GM19239 (cell line): ENCODE data around the gene CPXM2.
A peak's percentile ranks its signal among the peaks of the same experiment; 100 is the strongest.

Experiments
- DNase-seq: peaks from one replicate; pipeline ENCODE4 v3.0.0; 2011; ENCODE audit warnings: low spot score; ENCODE audit not compliant: insufficient read length
- FAIRE-seq: peaks from 2 replicates; lab custom pipeline; 2011; peaks lifted over from hg19 to GRCh38; lab: Jason Lieb, UNC

Gene CPXM2

DNA sequence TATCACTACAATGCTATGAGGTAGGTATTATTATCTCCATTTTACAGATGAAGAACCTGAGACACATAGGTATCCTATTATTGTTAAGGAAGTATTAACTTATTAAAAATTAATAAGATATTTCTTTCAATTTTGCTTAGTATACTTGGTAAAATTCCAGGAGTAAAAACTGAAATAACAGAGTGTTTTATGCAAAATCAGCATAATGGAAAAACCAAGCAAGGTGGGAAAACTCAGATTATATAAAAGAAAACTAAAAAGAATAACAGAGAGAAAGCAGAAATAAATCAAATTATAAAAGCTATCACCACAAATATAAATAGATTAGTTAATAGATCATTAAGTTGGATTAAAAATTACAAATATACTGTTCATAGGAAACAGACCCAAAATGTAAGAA, 82.0 kb downstream of the CPXM2 start:
- no peak for FAIRE-seq
- DNase-seq = no peak

DNA sequence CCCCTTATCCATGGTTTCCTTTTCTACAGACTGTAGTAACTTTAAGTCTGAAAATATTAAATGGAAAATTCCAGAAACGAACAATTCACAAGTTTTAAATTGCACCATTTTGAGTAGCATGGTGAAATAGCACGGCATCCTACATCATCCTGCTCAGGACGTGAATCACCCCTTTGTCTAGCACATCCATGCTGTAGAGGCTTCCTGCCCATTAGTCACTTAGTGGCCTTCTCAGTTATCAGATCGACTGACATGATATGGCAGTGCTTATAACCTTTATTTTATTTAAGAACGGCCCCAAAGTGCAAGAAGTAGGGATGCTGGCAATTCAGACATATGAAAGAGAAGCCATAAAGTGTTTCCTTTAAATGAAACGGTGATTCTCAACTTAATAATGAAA, 82.7 kb downstream of the CPXM2 start:
- FAIRE-seq (no peak), DNase-seq (no peak)

DNA sequence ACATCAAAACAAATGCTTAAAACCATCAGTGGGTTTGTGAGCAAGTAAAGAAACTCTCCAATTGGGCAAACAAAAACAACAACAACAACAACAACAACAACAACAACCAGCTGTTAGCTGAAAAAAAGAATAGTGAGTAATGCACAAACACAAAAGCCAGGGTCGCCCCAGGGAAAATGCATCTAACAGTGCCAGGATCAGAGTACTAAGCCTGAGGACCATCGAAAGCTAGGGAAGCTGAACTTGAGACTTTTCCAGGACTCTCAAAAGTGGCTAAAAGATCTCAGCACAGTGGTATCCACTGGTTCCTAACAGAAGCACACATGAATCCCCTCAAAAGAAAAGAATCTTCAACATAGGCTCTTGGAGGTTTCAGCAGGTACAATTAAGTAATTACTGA, 83.3 kb downstream of the CPXM2 start:
- FAIRE-seq = no peak

DNA sequence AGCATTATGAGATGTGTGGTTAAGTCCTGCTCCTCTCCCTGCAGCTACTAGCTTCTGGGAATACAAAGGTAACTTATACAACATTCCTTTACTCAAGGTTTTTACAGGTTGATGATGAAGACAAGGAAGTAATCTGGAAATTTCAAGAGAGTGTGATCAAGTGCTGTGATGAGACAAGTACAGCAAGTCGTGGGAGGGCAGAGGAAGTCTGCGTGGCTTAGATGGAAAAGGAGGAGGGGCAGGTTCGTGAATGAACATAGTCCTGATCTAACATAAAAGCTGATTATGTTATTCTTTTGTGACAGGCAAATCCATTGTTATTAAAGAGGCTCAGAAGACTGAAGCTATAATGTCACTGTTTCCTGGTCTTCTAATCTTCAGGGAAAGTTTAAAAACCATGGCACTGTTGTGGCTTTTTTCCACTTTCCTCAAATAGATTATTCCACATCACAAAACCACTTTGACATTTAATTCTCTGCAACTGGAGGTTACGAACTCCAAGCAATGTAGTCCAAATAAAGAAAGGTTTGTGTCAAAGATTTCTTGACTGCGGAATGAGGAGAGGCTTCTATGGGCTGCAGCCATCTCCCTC, 84.1 kb downstream of the CPXM2 start:
- peak; percentile 45 for FAIRE-seq
- DNase-seq = no peak

More for the DNA sequence above, 83.3 kb downstream of the CPXM2 start:
- no peak for DNase-seq

- DNase-seq = no peak
- no peak for FAIRE-seq
These were observed 86.9 kb downstream of the CPXM2 start for GRCh38 chr10:123804716-123805115.

DNA sequence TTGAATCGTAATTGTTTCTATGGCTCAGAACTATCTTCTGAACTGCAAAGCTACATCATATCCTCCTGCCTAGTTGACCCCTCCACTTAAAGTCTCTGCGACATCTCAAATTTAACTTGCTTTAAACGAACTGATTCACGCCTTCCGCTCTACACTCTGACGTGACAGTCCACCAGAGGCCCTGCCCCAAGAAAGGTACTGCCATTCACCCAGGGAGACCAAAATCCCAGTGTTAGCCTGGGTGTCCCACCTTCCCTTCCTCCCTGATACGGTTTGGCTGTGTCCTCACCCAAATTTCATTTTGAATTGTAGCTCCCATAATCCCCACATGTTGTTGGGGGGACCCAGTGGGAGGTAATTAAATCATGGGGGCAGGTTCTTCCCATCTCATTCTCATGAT, 90.8 kb downstream of the CPXM2 start:
- no peak for FAIRE-seq
- no peak for DNase-seq

GRCh38 chr10:123800289-123800688, 91.3 kb downstream of the CPXM2 start:
- DNase-seq (no peak), FAIRE-seq (no peak)

- FAIRE-seq = no peak
These were observed 92.8 kb downstream of the CPXM2 start for GRCh38 chr10:123798856-123799255.

GRCh38 chr10:123797813-123798212, 93.8 kb downstream of the CPXM2 start:
- DNase-seq (no peak), FAIRE-seq (no peak)

More at GRCh38 chr10:123798856-123799255, 92.8 kb downstream of the CPXM2 start:
- DNase-seq = no peak

- DNase-seq = no peak
- no peak for FAIRE-seq
These were observed 94.9 kb downstream of the CPXM2 start for GRCh38 chr10:123796736-123797135.

- DNase-seq (no peak), FAIRE-seq (no peak)
These were observed 95.6 kb downstream of the CPXM2 start for GRCh38 chr10:123795846-123796590.

DNA sequence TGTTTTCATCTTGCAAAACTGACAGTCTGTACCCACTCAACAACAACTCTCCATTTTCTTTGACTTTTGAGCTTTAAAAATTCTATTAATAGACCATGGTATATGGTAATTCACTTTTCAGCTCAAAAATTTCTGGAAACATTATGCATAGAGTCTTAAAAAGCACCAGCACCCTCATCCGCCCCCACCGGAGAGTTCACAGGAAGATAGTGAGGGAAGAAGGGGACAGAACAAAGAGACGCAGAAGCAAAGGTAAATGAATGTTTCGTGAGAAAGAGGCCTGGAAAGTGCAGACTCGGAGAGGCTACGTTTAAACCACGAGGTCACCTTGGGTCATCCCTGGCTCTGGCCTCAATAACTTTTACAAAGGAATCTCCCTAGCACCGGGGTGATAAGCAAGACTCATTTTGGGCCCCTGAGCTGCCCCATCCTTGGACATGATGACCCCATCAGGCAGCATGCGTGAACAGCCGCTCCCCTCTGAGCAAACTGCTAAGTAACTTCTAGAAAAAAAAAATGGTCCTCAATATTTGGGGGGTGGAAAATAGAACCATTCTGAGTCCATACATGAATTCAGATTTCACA, 96.3 kb downstream of the CPXM2 start:
- no peak for FAIRE-seq
- DNase-seq = no peak

- DNase-seq (no peak), FAIRE-seq (no peak)
These were observed 99.2 kb downstream of the CPXM2 start for GRCh38 chr10:123792248-123792978.

DNA sequence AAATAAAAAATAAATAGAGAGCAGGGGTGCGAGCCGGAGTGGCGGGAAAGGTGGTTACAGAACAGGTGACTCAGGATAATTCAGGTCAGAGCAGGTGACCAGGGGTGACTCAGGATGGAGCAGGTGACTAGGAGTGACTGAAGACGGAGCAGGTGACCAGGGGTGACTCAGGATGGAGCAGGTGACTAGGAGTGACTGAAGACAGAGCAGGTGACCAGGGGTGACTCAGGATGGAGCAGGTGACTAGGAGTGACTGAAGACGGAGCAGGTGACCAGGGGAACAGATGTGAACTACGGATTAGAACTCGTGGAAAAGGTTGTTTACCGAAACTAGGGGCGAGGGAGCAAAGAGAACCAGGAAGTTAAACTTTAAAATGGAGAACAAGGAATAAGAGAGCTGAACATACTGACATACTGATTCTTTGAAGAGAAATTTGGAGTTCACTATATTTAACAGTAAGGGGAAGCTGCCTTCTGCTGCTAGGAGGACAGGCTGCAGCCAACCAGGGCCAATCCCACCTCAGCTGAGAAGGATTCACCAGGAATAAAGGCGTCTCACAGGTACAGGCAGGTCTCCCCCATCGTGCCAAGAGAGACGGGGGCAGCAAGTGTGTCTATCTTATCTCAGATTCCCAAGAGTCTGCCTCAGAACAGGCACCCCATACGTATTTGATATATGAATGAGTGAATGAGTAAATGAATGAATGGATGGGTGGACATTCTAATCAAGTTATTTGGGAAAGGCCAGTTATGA, 101.3 kb downstream of the CPXM2 start:
- DNase-seq = no peak
- FAIRE-seq = no peak

DNA sequence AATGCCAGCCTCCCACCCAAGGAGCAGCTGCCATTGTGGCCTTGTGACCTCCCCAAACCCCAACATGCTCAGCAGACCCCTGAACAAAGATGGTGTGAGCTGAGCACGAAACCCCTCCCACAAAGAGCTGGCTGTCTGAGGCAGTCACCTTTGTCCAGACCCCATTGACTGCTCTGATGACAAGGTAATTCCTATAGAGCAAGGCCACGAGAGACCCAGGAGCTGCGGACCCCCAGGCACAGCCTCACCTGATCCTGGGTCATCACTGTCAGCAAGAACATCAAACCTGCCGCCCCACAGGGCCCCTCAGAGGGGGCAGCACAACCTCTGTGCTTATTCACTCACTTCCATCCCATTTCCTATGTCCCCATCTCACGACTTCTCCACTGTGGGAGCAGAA, 102.6 kb downstream of the CPXM2 start:
- FAIRE-seq (no peak), DNase-seq (no peak)

GRCh38 chr10:123787566-123787965, 104.0 kb downstream of the CPXM2 start:
- no peak for DNase-seq
- no peak for FAIRE-seq

- no peak for FAIRE-seq
- DNase-seq = no peak
These were observed 104.7 kb downstream of the CPXM2 start for GRCh38 chr10:123786896-123787295.

- FAIRE-seq (no peak), DNase-seq (no peak)
These were observed 105.3 kb downstream of the CPXM2 start for GRCh38 chr10:123786306-123786705.

GRCh38 chr10:123784646-123785045, 107.0 kb downstream of the CPXM2 start:
- FAIRE-seq (no peak), DNase-seq (no peak)

- FAIRE-seq (no peak), DNase-seq (no peak)
These were observed 107.4 kb downstream of the CPXM2 start for GRCh38 chr10:123784216-123784615.
